ENCODE results near the gene NRG2.

- TF ChIP-seq POLR2AphosphoS5 (IDR thresholded peaks at IDR 0.05): no peak
- TF ChIP-seq CTCF (IDR thresholded peaks at IDR 0.05 in 8 of 11, conservative IDR thresholded peaks at IDR 0.05 in 3 of 11): no peak
- TF ChIP-seq POLR2A (IDR thresholded peaks at IDR 0.05): no peak
These were observed 228.9 kb downstream of the NRG2 start for GRCh38 chr5:139814191-139814601.
